WTC11 (cell line): Measurements from ENCODE around the gene LRRC8D. TPM values are rescaled to one million over a fixed set of nuclear protein-coding genes. Genes with fewer than 3 reads are reported as not detected.
A peak's percentile ranks its signal among the peaks of the same experiment; 100 is the strongest.

Experiments
- ATAC-seq: fragments of 200-7000 bp; cut with Tn5 transposase; 2 replicates; pipeline ENCODE4 v1.10.0; 2021; ENCODE audit warnings: mild to moderate bottlenecking, moderate library complexity
- CTCF ChIA-PET: fragments of 300-600 bp; sonication (Branson Sonifier 250); formaldehyde crosslinking; loops from one replicate; lab custom pipeline; 2021; ENCODE audit warnings: antibody characterized with exemption; lab: Charles Lee
- POLR2A ChIA-PET: fragments of 350-600 bp; sonication (Branson Sonifier 250); formaldehyde crosslinking; loops from one replicate; lab custom pipeline; 2021; ENCODE audit warnings: antibody characterized with exemption; lab: Charles Lee
- DNase-seq: peaks from one replicate; pipeline ENCODE4 v3.0.0; 2021; ENCODE audit warnings: low spot score
- H3K27ac Mint-ChIP-seq: 2 replicates; pipeline ENCODE4 v1.8.0; 2021; ENCODE audit warnings: mixed read lengths
- H3K27me3 Mint-ChIP-seq: 2 replicates; pipeline ENCODE4 v1.8.0; 2021; ENCODE audit warnings: low read depth, mild to moderate bottlenecking, moderate library complexity, mixed read lengths
- H3K36me3 Mint-ChIP-seq: 2 replicates; pipeline ENCODE4 v1.8.0; 2021; ENCODE audit warnings: mixed read lengths
- H3K4me1 Mint-ChIP-seq: 2 replicates; pipeline ENCODE4 v1.8.0; 2022; ENCODE audit warnings: mixed read lengths
- H3K4me3 Mint-ChIP-seq: 2 replicates; pipeline ENCODE4 v1.8.0; 2021; ENCODE audit warnings: mild to moderate bottlenecking, moderate library complexity, mixed read lengths
- H3K9me3 Mint-ChIP-seq: 2 replicates; pipeline ENCODE4 v1.8.0; 2021; ENCODE audit warnings: mixed read lengths
- ATF1 ChIP-seq: sonication (generic); formaldehyde crosslinking; IDR thresholded peaks from 2 replicates; pipeline ENCODE4 v1.8.1; 2023; ENCODE audit warnings: mild to moderate bottlenecking, moderate library complexity, missing genetic modification reagents
- ESRRA ChIP-seq: sonication (generic); formaldehyde crosslinking; IDR thresholded peaks from 2 replicates; pipeline ENCODE4 v1.8.1; 2022; ENCODE audit warnings: mild to moderate bottlenecking, missing genetic modification reagents, borderline replicate concordance
- KAT7 ChIP-seq: sonication (generic); formaldehyde crosslinking; IDR thresholded peaks from 2 replicates; pipeline ENCODE4 v1.8.1; 2023; ENCODE audit warnings: missing genetic modification reagents, mild to moderate bottlenecking, borderline replicate concordance
- NFYB ChIP-seq: sonication (generic); formaldehyde crosslinking; conservative IDR thresholded peaks from 2 replicates; pipeline ENCODE4 v1.8.0; 2022; ENCODE audit warnings: low read depth, missing genetic modification reagents
- NR1H2 ChIP-seq: sonication (generic); formaldehyde crosslinking; IDR thresholded peaks from 2 replicates; pipeline ENCODE4 v1.9.0; 2021; ENCODE audit warnings: mild to moderate bottlenecking, moderate library complexity, missing genetic modification reagents
- NR2C2 ChIP-seq: sonication (generic); formaldehyde crosslinking; IDR thresholded peaks from 2 replicates; pipeline ENCODE4 v1.8.0; 2022; ENCODE audit warnings: mild to moderate bottlenecking, missing genetic modification reagents
- SMAD3 ChIP-seq: sonication (generic); formaldehyde crosslinking; IDR thresholded peaks from 2 replicates; pipeline ENCODE4 v1.8.0; 2022; ENCODE audit warnings: missing genetic modification reagents, mild to moderate bottlenecking, borderline replicate concordance
- TEAD4 ChIP-seq: sonication (generic); formaldehyde crosslinking; IDR thresholded peaks from 2 replicates; pipeline ENCODE4 v1.8.0; 2022; ENCODE audit warnings: mild to moderate bottlenecking, missing genetic modification reagents
- ZBTB21 ChIP-seq: sonication (generic); formaldehyde crosslinking; IDR thresholded peaks from 2 replicates; pipeline ENCODE4 v1.8.1; 2023; ENCODE audit warnings: mild to moderate bottlenecking, missing genetic modification reagents, borderline replicate concordance
- ZNF232 ChIP-seq: sonication (generic); formaldehyde crosslinking; IDR thresholded peaks from 2 replicates; pipeline ENCODE4 v1.8.0; 2022; ENCODE audit warnings: mild to moderate bottlenecking, missing genetic modification reagents
- ZNF416 ChIP-seq: fragments of 250-450 bp; sonication (Bioruptor Pico); IDR thresholded peaks from 2 replicates; pipeline ENCODE4 v1.9.0; 2021; ENCODE audit warnings: mild to moderate bottlenecking, inconsistent platforms
- total RNA-seq: library from RNA; stranded (reverse); gene quantifications from 3 replicates; pipeline ENCODE4 v1.2.3, GENCODE V29; 2021
- TF ChIP-seq, protein P1 (sequence below): fragments of 250-450 bp; sonication (Bioruptor Pico); IDR thresholded peaks from 2 replicates; pipeline ENCODE4 v1.9.0; 2021; ENCODE audit warnings: mild to moderate bottlenecking
- TF ChIP-seq, protein P2 (sequence below): fragments of 250-450 bp; sonication (Bioruptor Pico); IDR thresholded peaks from 2 replicates; pipeline ENCODE4 v2.1.2; 2022; ENCODE audit warnings: mild to moderate bottlenecking, moderate library complexity
- TF ChIP-seq, protein P3 (sequence below): sonication (generic); formaldehyde crosslinking; IDR thresholded peaks from 2 replicates; pipeline ENCODE4 v1.8.0; 2022; ENCODE audit warnings: mild to moderate bottlenecking, missing genetic modification reagents
- TF ChIP-seq, protein P4 (sequence below): sonication (generic); formaldehyde crosslinking; IDR thresholded peaks from 2 replicates; pipeline ENCODE4 v1.8.1; 2023; ENCODE audit warnings: mild to moderate bottlenecking, missing genetic modification reagents
- TF ChIP-seq, protein P5 (sequence below): sonication (generic); formaldehyde crosslinking; IDR thresholded peaks from 2 replicates; pipeline ENCODE4 v1.8.1; 2023; ENCODE audit warnings: mild to moderate bottlenecking, moderate library complexity, missing genetic modification reagents

Gene LRRC8D
- total RNA-seq, 1 experiment from 2014 or later: 42.6 TPM

DNA sequence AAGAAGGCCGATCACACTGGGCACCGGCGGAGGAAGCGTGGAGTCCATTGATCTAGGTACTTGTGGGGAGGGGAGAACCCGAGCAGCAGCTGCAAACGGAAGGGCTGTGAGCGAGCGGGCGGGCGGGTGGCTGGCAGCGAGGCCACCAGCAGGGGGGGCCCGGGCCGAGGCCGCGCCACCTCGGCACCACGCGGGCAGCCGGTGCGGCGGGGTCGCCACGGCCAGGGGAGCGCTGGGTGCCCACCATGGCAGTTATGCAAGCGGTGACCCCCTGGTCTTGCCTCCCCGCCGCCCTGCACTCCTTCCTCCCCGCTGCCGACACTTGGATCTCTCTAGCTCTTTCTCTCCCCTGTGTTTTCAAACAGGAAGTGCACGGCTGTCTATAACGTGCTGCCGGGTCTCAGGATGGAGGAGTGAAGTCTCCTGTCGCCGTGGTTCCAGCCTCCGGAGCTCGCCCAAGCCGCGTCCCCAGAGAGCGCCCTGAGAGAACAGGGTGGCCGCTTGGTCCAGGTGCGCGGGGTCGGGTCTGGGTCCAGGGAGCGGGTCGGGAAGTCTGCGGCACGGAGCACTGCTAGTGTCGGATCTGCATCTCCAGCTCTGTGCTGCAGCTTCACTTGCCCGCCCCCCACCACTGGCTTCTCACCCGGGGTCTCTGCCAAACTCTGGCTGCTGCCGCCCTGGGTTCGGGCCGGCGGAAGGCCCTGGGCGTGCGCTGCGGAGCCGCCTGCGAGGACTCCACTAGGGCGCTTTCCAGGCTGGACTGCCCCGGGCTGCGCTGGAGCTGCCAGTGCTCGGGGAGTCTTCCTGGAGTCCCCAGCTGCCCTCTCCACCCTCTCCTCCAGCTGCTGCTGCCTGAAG is 22.7 kb downstream of the LRRC8D start (continued):
- TF ChIP-seq ZNF416 (CRISPR knock-in tag) (0 out of 2 replicates have a peak, but pooled peaks have one; percentile 37), ZNF232 (CRISPR knock-in tag) (0 out of 2 replicates have a peak, but pooled peaks have one; percentile 45), NFYB (CRISPR knock-in tag) (no peak), NR1H2 (CRISPR knock-in tag) (no peak), NR2C2 (CRISPR knock-in tag) (no peak), ESRRA (CRISPR knock-in tag) (no peak), KAT7 (CRISPR knock-in tag) (peak; percentile 96; the same call in 1 of the 2 replicates), SMAD3 (no peak), ATF1 (CRISPR knock-in tag) (0 out of 2 replicates have a peak, but pooled peaks have one; percentile 35), TEAD4 (CRISPR knock-in tag) (no peak), ZBTB21 (CRISPR knock-in tag) (no peak; the same call in 1 of the 2 replicates)
- TF ChIP-seq, protein P1, sequence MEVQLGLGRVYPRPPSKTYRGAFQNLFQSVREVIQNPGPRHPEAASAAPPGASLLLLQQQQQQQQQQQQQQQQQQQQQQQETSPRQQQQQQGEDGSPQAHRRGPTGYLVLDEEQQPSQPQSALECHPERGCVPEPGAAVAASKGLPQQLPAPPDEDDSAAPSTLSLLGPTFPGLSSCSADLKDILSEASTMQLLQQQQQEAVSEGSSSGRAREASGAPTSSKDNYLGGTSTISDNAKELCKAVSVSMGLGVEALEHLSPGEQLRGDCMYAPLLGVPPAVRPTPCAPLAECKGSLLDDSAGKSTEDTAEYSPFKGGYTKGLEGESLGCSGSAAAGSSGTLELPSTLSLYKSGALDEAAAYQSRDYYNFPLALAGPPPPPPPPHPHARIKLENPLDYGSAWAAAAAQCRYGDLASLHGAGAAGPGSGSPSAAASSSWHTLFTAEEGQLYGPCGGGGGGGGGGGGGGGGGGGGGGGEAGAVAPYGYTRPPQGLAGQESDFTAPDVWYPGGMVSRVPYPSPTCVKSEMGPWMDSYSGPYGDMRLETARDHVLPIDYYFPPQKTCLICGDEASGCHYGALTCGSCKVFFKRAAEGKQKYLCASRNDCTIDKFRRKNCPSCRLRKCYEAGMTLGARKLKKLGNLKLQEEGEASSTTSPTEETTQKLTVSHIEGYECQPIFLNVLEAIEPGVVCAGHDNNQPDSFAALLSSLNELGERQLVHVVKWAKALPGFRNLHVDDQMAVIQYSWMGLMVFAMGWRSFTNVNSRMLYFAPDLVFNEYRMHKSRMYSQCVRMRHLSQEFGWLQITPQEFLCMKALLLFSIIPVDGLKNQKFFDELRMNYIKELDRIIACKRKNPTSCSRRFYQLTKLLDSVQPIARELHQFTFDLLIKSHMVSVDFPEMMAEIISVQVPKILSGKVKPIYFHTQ (CRISPR knock-in tag): no peak
- TF ChIP-seq, protein P2, sequence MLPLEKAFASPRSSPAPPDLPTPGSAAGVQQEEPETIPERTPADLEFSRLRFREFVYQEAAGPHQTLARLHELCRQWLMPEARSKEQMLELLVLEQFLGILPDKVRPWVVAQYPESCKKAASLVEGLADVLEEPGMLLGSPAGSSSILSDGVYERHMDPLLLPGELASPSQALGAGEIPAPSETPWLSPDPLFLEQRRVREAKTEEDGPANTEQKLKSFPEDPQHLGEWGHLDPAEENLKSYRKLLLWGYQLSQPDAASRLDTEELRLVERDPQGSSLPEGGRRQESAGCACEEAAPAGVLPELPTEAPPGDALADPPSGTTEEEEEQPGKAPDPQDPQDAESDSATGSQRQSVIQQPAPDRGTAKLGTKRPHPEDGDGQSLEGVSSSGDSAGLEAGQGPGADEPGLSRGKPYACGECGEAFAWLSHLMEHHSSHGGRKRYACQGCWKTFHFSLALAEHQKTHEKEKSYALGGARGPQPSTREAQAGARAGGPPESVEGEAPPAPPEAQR (CRISPR knock-in tag): no peak
- TF ChIP-seq, protein P3, sequence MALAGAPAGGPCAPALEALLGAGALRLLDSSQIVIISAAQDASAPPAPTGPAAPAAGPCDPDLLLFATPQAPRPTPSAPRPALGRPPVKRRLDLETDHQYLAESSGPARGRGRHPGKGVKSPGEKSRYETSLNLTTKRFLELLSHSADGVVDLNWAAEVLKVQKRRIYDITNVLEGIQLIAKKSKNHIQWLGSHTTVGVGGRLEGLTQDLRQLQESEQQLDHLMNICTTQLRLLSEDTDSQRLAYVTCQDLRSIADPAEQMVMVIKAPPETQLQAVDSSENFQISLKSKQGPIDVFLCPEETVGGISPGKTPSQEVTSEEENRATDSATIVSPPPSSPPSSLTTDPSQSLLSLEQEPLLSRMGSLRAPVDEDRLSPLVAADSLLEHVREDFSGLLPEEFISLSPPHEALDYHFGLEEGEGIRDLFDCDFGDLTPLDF (CRISPR knock-in tag): no peak

DNA sequence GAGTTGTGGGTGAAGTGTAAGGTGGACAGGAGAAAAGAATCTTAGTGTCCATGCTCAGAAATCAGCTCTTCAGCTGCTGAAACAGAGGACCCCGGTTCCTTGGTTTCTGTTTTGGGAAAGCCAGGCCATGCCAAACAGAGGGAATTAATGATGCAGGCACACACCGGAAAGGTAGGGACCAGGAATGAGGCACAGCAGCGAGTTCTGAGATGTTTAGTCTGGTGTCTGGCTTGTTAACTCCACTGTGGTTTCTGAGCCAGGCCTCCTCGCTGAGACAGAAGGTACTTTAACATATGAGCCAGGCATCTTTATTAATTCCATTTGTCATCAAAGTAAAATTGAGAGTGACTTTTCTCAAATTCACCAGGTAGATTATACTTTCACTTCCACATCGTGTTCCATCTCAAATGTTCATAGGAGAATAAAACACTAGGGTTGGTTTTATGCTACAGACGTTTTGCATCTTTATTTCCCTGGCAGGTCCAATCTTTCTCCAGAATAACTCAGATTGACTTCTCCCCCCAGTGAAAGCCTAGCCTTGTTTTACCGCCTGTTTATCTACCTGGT is 23.5 kb downstream of the LRRC8D start:
- peak overlapping the region; percentile 85 for H3K4me3 Mint-ChIP-seq
- no peaks in the 10 kb centered on the region for H3K9me3 Mint-ChIP-seq
- no peaks in the 10 kb centered on the region for H3K27me3 Mint-ChIP-seq
- H3K27ac Mint-ChIP-seq: no peak overlapping the region
- TF ChIP-seq, protein P4, sequence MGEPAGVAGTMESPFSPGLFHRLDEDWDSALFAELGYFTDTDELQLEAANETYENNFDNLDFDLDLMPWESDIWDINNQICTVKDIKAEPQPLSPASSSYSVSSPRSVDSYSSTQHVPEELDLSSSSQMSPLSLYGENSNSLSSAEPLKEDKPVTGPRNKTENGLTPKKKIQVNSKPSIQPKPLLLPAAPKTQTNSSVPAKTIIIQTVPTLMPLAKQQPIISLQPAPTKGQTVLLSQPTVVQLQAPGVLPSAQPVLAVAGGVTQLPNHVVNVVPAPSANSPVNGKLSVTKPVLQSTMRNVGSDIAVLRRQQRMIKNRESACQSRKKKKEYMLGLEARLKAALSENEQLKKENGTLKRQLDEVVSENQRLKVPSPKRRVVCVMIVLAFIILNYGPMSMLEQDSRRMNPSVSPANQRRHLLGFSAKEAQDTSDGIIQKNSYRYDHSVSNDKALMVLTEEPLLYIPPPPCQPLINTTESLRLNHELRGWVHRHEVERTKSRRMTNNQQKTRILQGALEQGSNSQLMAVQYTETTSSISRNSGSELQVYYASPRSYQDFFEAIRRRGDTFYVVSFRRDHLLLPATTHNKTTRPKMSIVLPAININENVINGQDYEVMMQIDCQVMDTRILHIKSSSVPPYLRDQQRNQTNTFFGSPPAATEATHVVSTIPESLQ (CRISPR knock-in tag): no peak
- TF ChIP-seq, protein P5, sequence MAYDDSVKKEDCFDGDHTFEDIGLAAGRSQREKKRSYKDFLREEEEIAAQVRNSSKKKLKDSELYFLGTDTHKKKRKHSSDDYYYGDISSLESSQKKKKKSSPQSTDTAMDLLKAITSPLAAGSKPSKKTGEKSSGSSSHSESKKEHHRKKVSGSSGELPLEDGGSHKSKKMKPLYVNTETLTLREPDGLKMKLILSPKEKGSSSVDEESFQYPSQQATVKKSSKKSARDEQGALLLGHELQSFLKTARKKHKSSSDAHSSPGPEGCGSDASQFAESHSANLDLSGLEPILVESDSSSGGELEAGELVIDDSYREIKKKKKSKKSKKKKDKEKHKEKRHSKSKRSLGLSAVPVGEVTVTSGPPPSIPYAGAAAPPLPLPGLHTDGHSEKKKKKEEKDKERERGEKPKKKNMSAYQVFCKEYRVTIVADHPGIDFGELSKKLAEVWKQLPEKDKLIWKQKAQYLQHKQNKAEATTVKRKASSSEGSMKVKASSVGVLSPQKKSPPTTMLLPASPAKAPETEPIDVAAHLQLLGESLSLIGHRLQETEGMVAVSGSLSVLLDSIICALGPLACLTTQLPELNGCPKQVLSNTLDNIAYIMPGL (CRISPR knock-in tag): peak; percentile 2; the same call in 1 of the 2 replicates
- TF ChIP-seq, all 79 proteins: peak for 1
- H3K36me3 Mint-ChIP-seq: peaks cover 26% of the 10 kb centered on the region
- DNase-seq (no peak), ATAC-seq (no peak)
- POLR2A ChIA-PET: interaction anchor here (0.5 to 1.4 kb wide), 6 partner anchors 12 to 36 kb away, joined by 3 to 10 read pairs (median 3); partner anchors contain the start of gene LRRC8D
- CTCF ChIA-PET: interaction anchor here (1.1 to 2.8 kb wide), 9 partner anchors 9 to 147 kb away, joined by 3 to 11 read pairs (median 7); partner anchors contain the start of gene LRRC8D
- peaks cover 43% of the 10 kb centered on the region for H3K4me1 Mint-ChIP-seq
